Liver (tissue), 9 donors: ENCODE results near the gene DDR2. TPM values are rescaled to one million over a fixed set of nuclear protein-coding genes. Genes with fewer than 3 reads are reported as not detected.

Experiments used
- DNase-seq: peaks from one replicate; pipeline ENCODE4 v3.0.0-alpha.2; 2017; ENCODE audit warnings: low spot score
- H3K27ac ChIP-seq, 2 donors: one replicate each; pipeline ENCODE4 v1.7.0; 2013; ENCODE audit warnings: inconsistent platforms in 2 of 2, low read length in 2 of 2, control low read depth in 1 of 2, low read depth in 1 of 2, mild to moderate bottlenecking in 1 of 2
- H3K27me3 ChIP-seq, 4 donors: one replicate each; pipeline versions ENCODE4 v1.6.1 to v1.7.0; 2013; ENCODE audit warnings: low read length in 3 of 4, inconsistent platforms in 1 of 4, mild to moderate bottlenecking in 1 of 4, moderate library complexity in 1 of 4; ENCODE audit not compliant: control insufficient read depth in 4 of 4, insufficient read depth in 4 of 4
- H3K36me3 ChIP-seq, 4 donors: one replicate each; pipeline versions ENCODE4 v1.6.1 to v1.7.0; 2013; ENCODE audit warnings: low read length in 3 of 4, mild to moderate bottlenecking in 3 of 4, low read depth in 1 of 4, moderate library complexity in 1 of 4; ENCODE audit not compliant: control insufficient read depth in 4 of 4, insufficient read depth in 3 of 4
- H3K4me1 ChIP-seq, 4 donors: one replicate each; pipeline versions ENCODE4 v1.6.1 to v1.7.0; 2013; ENCODE audit warnings: low read length in 3 of 4, mild to moderate bottlenecking in 3 of 4, moderate library complexity in 1 of 4; ENCODE audit not compliant: control insufficient read depth in 4 of 4, insufficient read depth in 4 of 4
- H3K4me3 ChIP-seq, 3 donors: one replicate each; pipeline versions ENCODE4 v1.6.1 to v1.7.0; 2013; ENCODE audit warnings: low read length in 3 of 3, control low read depth in 1 of 3, low read depth in 1 of 3, mild to moderate bottlenecking in 1 of 3
- H3K9ac ChIP-seq, 2 donors: one replicate each; pipeline ENCODE4 v1.7.0; 2013; ENCODE audit warnings: low read length in 2 of 2, mild to moderate bottlenecking in 2 of 2, moderate library complexity in 2 of 2, control low read depth in 1 of 2, low read depth in 1 of 2
- H3K9me3 ChIP-seq, 4 donors: one replicate each; pipeline versions ENCODE4 v1.6.1 to v1.7.0; 2013; ENCODE audit warnings: low read length in 3 of 4; ENCODE audit not compliant: control insufficient read depth in 4 of 4
- ATF3 ChIP-seq: IDR thresholded peaks from 2 replicates; pipeline ENCODE4 v1.6.1; 2016; ENCODE audit warnings: antibody characterized with exemption
- CTCF ChIP-seq: fragments of 150-350 bp; IDR thresholded peaks from 2 replicates; pipeline ENCODE4 v1.5.1; 2017; ENCODE audit warnings: improper control_type of control experiment, low read depth, low read length; ENCODE audit not compliant: missing input control
- EGR1 ChIP-seq, 2 donors: IDR thresholded peaks; 2 replicates each; pipeline ENCODE4 v1.6.1; 2016 to 2018; ENCODE audit warnings: antibody characterized with exemption in 2 of 2, low read depth in 2 of 2
- FOXA1 ChIP-seq: IDR thresholded peaks from 2 replicates; pipeline ENCODE4 v1.6.1; 2016; ENCODE audit warnings: antibody characterized with exemption
- GABPA ChIP-seq, 2 donors: IDR thresholded peaks in 1 of 2; conservative IDR thresholded peaks in 1 of 2; 2 replicates each; pipeline ENCODE4 v1.6.1; 2016; ENCODE audit warnings: antibody characterized with exemption in 2 of 2, mild to moderate bottlenecking in 1 of 2, moderate library complexity in 1 of 2
- HNF4A ChIP-seq, 2 donors: conservative IDR thresholded peaks; 2 replicates each; pipeline ENCODE4 v1.6.1; 2016; ENCODE audit warnings: antibody characterized with exemption in 2 of 2, mild to moderate bottlenecking in 2 of 2
- HNF4G ChIP-seq: IDR thresholded peaks from 2 replicates; pipeline ENCODE4 v1.6.1; 2016; ENCODE audit warnings: antibody characterized with exemption
- JUND ChIP-seq, 2 donors: IDR thresholded peaks; 2 replicates each; pipeline ENCODE4 v1.6.1; 2016; ENCODE audit warnings: antibody characterized with exemption in 2 of 2
- NR2F2 ChIP-seq: IDR thresholded peaks from 2 replicates; pipeline ENCODE4 v1.6.1; 2016; ENCODE audit warnings: antibody characterized with exemption
- RXRA ChIP-seq, 2 donors: IDR thresholded peaks; 2 replicates each; pipeline ENCODE4 v1.6.1; 2017 to 2018; ENCODE audit warnings: antibody characterized with exemption in 2 of 2, mild to moderate bottlenecking in 1 of 2
- TAF1 ChIP-seq: conservative IDR thresholded peaks from 2 replicates; pipeline ENCODE4 v1.6.1; 2016; ENCODE audit warnings: antibody characterized with exemption, mild to moderate bottlenecking
- YY1 ChIP-seq: IDR thresholded peaks from 2 replicates; pipeline ENCODE4 v1.6.1; 2016; ENCODE audit warnings: antibody characterized with exemption, mild to moderate bottlenecking
- ZBTB33 ChIP-seq: IDR thresholded peaks from 2 replicates; pipeline ENCODE4 v1.6.1; 2016; ENCODE audit warnings: antibody characterized with exemption
- WGBS: extraction: QIAGEN DNeasy Blood & Tissue Kit; methylation state at CpG from one replicate; pipeline ENCODE4 v1.1.7; 2013; 5-methylcytosine and 5-hydroxymethylcytosine counted together
- polyA plus RNA-seq, 2 donors: library from polyadenylated mRNA; stranded (reverse) in 1 of 2; unstranded in 1 of 2; fragments of 200-250 nt in 1 of 2; fragments of >200 nt in 1 of 2; fragmentation: Nextera tagmentation in 1 of 2; extraction: Ambion mirVana in 1 of 2; gene quantifications; one replicate each; pipeline versions ENCODE4 v1.2.1 to v1.2.3, GENCODE V29; 2013 to 2015
- total RNA-seq, 2 donors: library from RNA; depleted of rRNA; stranded (reverse); fragments of >200 nt; gene quantifications; one replicate each; pipeline ENCODE4 v1.2.3, GENCODE V29; 2014
- donor health status: healthy.
- donor health status: healthy.
- donor health status: healthy.
- donor health status: healthy.
- donor health status: healthy.

The DDR2 gene
- total and polyA plus RNA-seq, 4 donors, result 1.2 to 6.4 (median 2.1) TPM

- no peaks in the 10 kb centered on the region for H3K36me3 ChIP-seq
- peak overlapping the region in 2 of 3 donors; percentile 29 to 54 for H3K4me3 ChIP-seq
- no peak overlapping the region for H3K9ac ChIP-seq
- DNase-seq, result no peak
- no peak for TF ChIP-seq EGR1 (IDR thresholded peaks at IDR 0.05; ENCODE audit: low read depth in 2 of 2)
- TF ChIP-seq YY1, result no peak
- TF ChIP-seq ATF3, result no peak
- TF ChIP-seq JUND (IDR thresholded peaks at IDR 0.05), result no peak
- no peaks in the 10 kb centered on the region for H3K27me3 ChIP-seq
- 7% methylated on average over 44 of the region's 44 CpGs for WGBS
- no peaks in the 10 kb centered on the region for H3K9me3 ChIP-seq
- peaks cover 5 to 12% (median 9%) of the 10 kb centered on the region in 4 donors for H3K4me1 ChIP-seq
- H3K27ac ChIP-seq, result no peak overlapping the region
Measured at GRCh38 chr1:162822391-162823200, 190.3 kb downstream of the DDR2 start.

GRCh38 chr1:162823231-162823630, 191.0 kb downstream of the DDR2 start:
- Histone ChIP-seq H3K27me3 (no peaks in the 10 kb centered on the region), H3K4me3 (no peak overlapping the region), H3K36me3 (no peaks in the 10 kb centered on the region), H3K9ac (no peak overlapping the region), H3K27ac (no peak overlapping the region), H3K4me1 (peaks cover 5 to 12% (median 9%) of the 10 kb centered on the region in 4 donors), H3K9me3 (no peaks in the 10 kb centered on the region)
- 90% methylated on average over 3 of the region's 3 CpGs for WGBS
- no peak for TF ChIP-seq ATF3
- no peak for TF ChIP-seq HNF4G
- TF ChIP-seq CTCF, result no peak
- TF ChIP-seq ZBTB33, result no peak
- TF ChIP-seq JUND (IDR thresholded peaks at IDR 0.05), result no peak
- no peak for TF ChIP-seq NR2F2
- DNase-seq, result no peak

GRCh38 chr1:162823771-162824525, 191.7 kb downstream of the DDR2 start:
- Histone ChIP-seq H3K36me3 (no peaks in the 10 kb centered on the region), H3K4me3 (no peak overlapping the region), H3K27ac (no peak overlapping the region), H3K9me3 (no peaks in the 10 kb centered on the region), H3K9ac (no peak overlapping the region), H3K4me1 (peaks cover 5 to 12% (median 9%) of the 10 kb centered on the region in 4 donors), H3K27me3 (no peaks in the 10 kb centered on the region)
- DNase-seq, result no peak
- 54% methylated on average over 2 of the region's 2 CpGs for WGBS
- TF ChIP-seq HNF4G (no peak), ZBTB33 (no peak), JUND (IDR thresholded peaks at IDR 0.05) (no peak), RXRA (IDR thresholded peaks at IDR 0.05) (no peak), HNF4A (conservative IDR thresholded peaks at IDR 0.05) (no peak), YY1 (no peak), TAF1 (no peak), GABPA (IDR thresholded peaks at IDR 0.05 in 1 of 2, conservative IDR thresholded peaks at IDR 0.05 in 1 of 2) (no peak), FOXA1 (no peak), CTCF (no peak), ATF3 (no peak)
